H1 (cell line): Measurements from ENCODE around the gene MARK3. TPM values are rescaled to one million over a fixed set of nuclear protein-coding genes. Genes with fewer than 3 reads are reported as not detected.

Source experiments
- CTCF ChIA-PET: fragments of 300-600 bp; sonication (Branson Sonifier 250); formaldehyde crosslinking; loops from one replicate; lab custom pipeline; 2021; ENCODE audit not compliant: partially characterized antibody; lab: Charles Lee
- POLR2A ChIA-PET: fragments of 300-600 bp; sonication (Branson Sonifier 250); formaldehyde crosslinking; loops from one replicate; lab custom pipeline; 2021; ENCODE audit warnings: inconsistent platforms; ENCODE audit not compliant: partially characterized antibody; lab: Charles Lee
- DNase-seq, 2 experiments: peaks; one replicate each; pipeline versions ENCODE4 v3.0.0 to v3.0.0-alpha.2; 2010 to 2022; ENCODE audit warnings: low spot score in 2 of 2, low read depth in 1 of 2, mixed read lengths in 1 of 2
- FAIRE-seq: peaks from 2 replicates; lab custom pipeline; 2011; peaks lifted over from hg19 to GRCh38; lab: Jason Lieb, UNC
- H2AFZ ChIP-seq: 2 replicates; pipeline ENCODE4 v1.8.1; 2012; ENCODE audit warnings: low read length, inconsistent platforms
- H2AK5ac ChIP-seq: 2 replicates; pipeline ENCODE4 v1.6.1; 2013; ENCODE audit warnings: low read depth, low read length
- H2BK120ac ChIP-seq: replicated peaks from 2 replicates; pipeline ENCODE3; 2013; ENCODE audit warnings: low read depth, low read length, inconsistent platforms
- H2BK12ac ChIP-seq: 2 replicates; pipeline ENCODE4 v1.6.1; 2013; ENCODE audit warnings: low read depth, low read length
- H2BK15ac ChIP-seq: 2 replicates; pipeline ENCODE4 v1.6.1; 2013; ENCODE audit warnings: low read length
- H2BK20ac ChIP-seq: 2 replicates; pipeline ENCODE4 v1.6.1; 2013; ENCODE audit warnings: low read length
- H2BK5ac ChIP-seq: 2 replicates; pipeline ENCODE4 v1.6.1; 2013; ENCODE audit warnings: low read depth, low read length
- H3K14ac ChIP-seq: 2 replicates; pipeline ENCODE4 v1.6.1; 2013; ENCODE audit warnings: inconsistent platforms; ENCODE audit not compliant: insufficient read length
- H3K18ac ChIP-seq: 2 replicates; pipeline ENCODE4 v1.6.1; 2013; ENCODE audit warnings: low read length; ENCODE audit errors: extremely low read depth
- H3K23ac ChIP-seq: 2 replicates; pipeline ENCODE4 v1.6.1; 2013; ENCODE audit warnings: inconsistent platforms; ENCODE audit not compliant: insufficient read length
- H3K23me2 ChIP-seq: 2 replicates; pipeline ENCODE4 v1.6.1; 2013; ENCODE audit warnings: low read depth, low read length
- H3K27ac ChIP-seq: 2 replicates; pipeline ENCODE4 v1.6.1; 2011; ENCODE audit warnings: low read depth, low read length, inconsistent platforms
- H3K27me3 ChIP-seq, 4 experiments: replicated peaks in 1 of 4; 1 replicate in 1 of 4; 2 replicates in 3 of 4; pipeline versions ENCODE4 v1.6.1 to v1.8.1; 2011 to 2013; ENCODE audit warnings: low read length in 3 of 4, mild to moderate bottlenecking in 3 of 4, inconsistent platforms in 2 of 4, mixed read lengths in 2 of 4, moderate library complexity in 1 of 4; ENCODE audit not compliant: control insufficient read depth in 3 of 4, insufficient read depth in 3 of 4; ENCODE audit errors: extremely low read depth in 1 of 4
- H3K36me3 ChIP-seq, 4 experiments: 2 replicates each; pipeline versions ENCODE4 v1.6.1 to v1.8.1; 2011 to 2013; ENCODE audit warnings: mild to moderate bottlenecking in 4 of 4, low read length in 3 of 4, moderate library complexity in 2 of 4, control low read depth in 1 of 4, inconsistent platforms in 1 of 4; ENCODE audit not compliant: insufficient read depth in 4 of 4, control insufficient read depth in 2 of 4
- H3K4ac ChIP-seq: replicated peaks from 2 replicates; pipeline ENCODE3; 2013; ENCODE audit warnings: low read length, low read depth, mixed read lengths, inconsistent platforms; ENCODE audit not compliant: insufficient read length
- H3K4me1 ChIP-seq, 4 experiments: replicated peaks in 1 of 4; 1 replicate in 1 of 4; 2 replicates in 3 of 4; pipeline versions ENCODE4 v1.6.1 to v1.8.1; 2011 to 2013; ENCODE audit warnings: low read length in 3 of 4, inconsistent platforms in 2 of 4, mixed read lengths in 1 of 4; ENCODE audit not compliant: insufficient read depth in 4 of 4, control insufficient read depth in 3 of 4
- H3K4me2 ChIP-seq, 2 experiments: 2 replicates each; pipeline versions ENCODE4 v1.6.1 to v1.8.1; 2011 to 2013; ENCODE audit warnings: low read depth in 2 of 2, low read length in 2 of 2, control low read depth in 1 of 2, inconsistent platforms in 1 of 2, mild to moderate bottlenecking in 1 of 2; ENCODE audit not compliant: insufficient read depth in 1 of 2
- H3K4me3 ChIP-seq, 4 experiments: fragments of 200-600, 300-600 bp in 1 of 4; sonication (generic), shearing (Covaris generic), sonication (Bioruptor Twin) in 1 of 4; 2 replicates each; pipeline versions ENCODE4 v1.5.1 to v1.8.1; 2011 to 2016; ENCODE audit warnings: low read length in 4 of 4, low read depth in 3 of 4, control low read depth in 2 of 4, inconsistent platforms in 2 of 4, mild to moderate bottlenecking in 2 of 4, mixed read lengths in 1 of 4, moderate library complexity in 1 of 4; ENCODE audit not compliant: insufficient read depth in 2 of 4; ENCODE audit errors: extremely low read depth in 1 of 4
- H3K56ac ChIP-seq: replicated peaks from 2 replicates; pipeline ENCODE3; 2013; ENCODE audit warnings: low read depth, mild to moderate bottlenecking, mixed read lengths, low read length, inconsistent platforms; ENCODE audit not compliant: insufficient read length
- H3K79me1 ChIP-seq: 2 replicates; pipeline ENCODE4 v1.6.1; 2013; ENCODE audit warnings: low read depth, low read length, control low read depth
- H3K79me2 ChIP-seq, 2 experiments: 2 replicates each; pipeline versions ENCODE4 v1.6.1 to v1.8.1; 2012 to 2013; ENCODE audit warnings: low read length in 2 of 2, mild to moderate bottlenecking in 2 of 2, inconsistent platforms in 1 of 2; ENCODE audit not compliant: insufficient read depth in 2 of 2, control insufficient read depth in 1 of 2
- H3K9ac ChIP-seq, 4 experiments: replicated peaks in 1 of 4; 1 replicate in 1 of 4; 2 replicates in 3 of 4; pipeline versions ENCODE4 v1.6.1 to v1.8.1; 2011 to 2013; ENCODE audit warnings: low read depth in 3 of 4, low read length in 3 of 4, control low read depth in 2 of 4, mild to moderate bottlenecking in 2 of 4, moderate library complexity in 2 of 4, inconsistent platforms in 1 of 4; ENCODE audit errors: extremely low read depth in 1 of 4
- H3K9me3 ChIP-seq, 2 experiments: 2 replicates each; pipeline versions ENCODE4 v1.6.1 to v1.8.1; 2012 to 2013; ENCODE audit warnings: mild to moderate bottlenecking in 2 of 2, moderate library complexity in 2 of 2, control low read depth in 1 of 2, inconsistent platforms in 1 of 2, low read depth in 1 of 2, low read length in 1 of 2, mixed read lengths in 1 of 2; ENCODE audit not compliant: insufficient read depth in 2 of 2
- H4K20me1 ChIP-seq, 2 experiments: replicated peaks in 1 of 2; 2 replicates each; pipeline versions ENCODE3 to v1.8.1; 2011 to 2013; ENCODE audit warnings: inconsistent platforms in 2 of 2, low read length in 2 of 2, mild to moderate bottlenecking in 1 of 2; ENCODE audit not compliant: insufficient read depth in 2 of 2, control insufficient read depth in 1 of 2
- H4K5ac ChIP-seq: 2 replicates; pipeline ENCODE4 v1.6.1; 2013; ENCODE audit warnings: low read length, low read depth, mixed read lengths, inconsistent platforms; ENCODE audit not compliant: insufficient read length
- H4K8ac ChIP-seq: 2 replicates; pipeline ENCODE4 v1.8.0; 2013; ENCODE audit warnings: mild to moderate bottlenecking, moderate library complexity, low read length, inconsistent platforms; ENCODE audit not compliant: insufficient read depth; ENCODE audit errors: extremely low read depth
- H4K91ac ChIP-seq: replicated peaks from 2 replicates; pipeline ENCODE3; 2013; ENCODE audit warnings: low read length, mixed read lengths, inconsistent platforms; ENCODE audit not compliant: insufficient read length
- BRCA1 ChIP-seq: IDR thresholded peaks from 2 replicates; pipeline ENCODE4 v1.6.1; 2012; ENCODE audit warnings: low read depth, low read length, improper control_type of control experiment
- CHD1 ChIP-seq: IDR thresholded peaks from 2 replicates; pipeline ENCODE4 v1.6.1; 2012; ENCODE audit warnings: low read depth, low read length, improper control_type of control experiment
- JUND ChIP-seq: IDR thresholded peaks from 2 replicates; pipeline ENCODE4 v1.6.1; 2011; ENCODE audit warnings: mild to moderate bottlenecking, improper control_type of control experiment, low read length
- POLR2A ChIP-seq, 2 experiments: IDR thresholded peaks; 1 replicate in 1 of 2; 2 replicates in 1 of 2; pipeline ENCODE4 v1.6.1; 2011; ENCODE audit warnings: low read depth in 2 of 2, low read length in 2 of 2, mild to moderate bottlenecking in 2 of 2; ENCODE audit errors: control extremely low read depth in 1 of 2
- RXRA ChIP-seq: IDR thresholded peaks from 2 replicates; pipeline ENCODE4 v1.6.1; 2011; ENCODE audit warnings: low read depth, mild to moderate bottlenecking, low read length, moderate library complexity; ENCODE audit not compliant: insufficient read depth
- SIRT6 ChIP-seq: IDR thresholded peaks from one replicate; pipeline ENCODE4 v1.7.1; 2012; ENCODE audit warnings: low read length, inconsistent platforms
- YY1 ChIP-seq: IDR thresholded peaks from 2 replicates; pipeline ENCODE4 v1.6.1; 2011; ENCODE audit warnings: low read depth, mild to moderate bottlenecking, low read length
- WGBS, 2 experiments: shearing (Covaris generic) in 1 of 2; methylation state at CpG; one replicate each; pipeline versions ENCODE4 v1.1.6 to v1.1.7; 2013 to 2015; ENCODE audit warnings: low lambda C conversion rate in 2 of 2, mixed read lengths in 2 of 2, inconsistent platforms in 1 of 2, low coverage in 1 of 2, missing lambda C conversion rate in 1 of 2; ENCODE audit not compliant: insufficient replicate concordance in 2 of 2, insufficient coverage in 1 of 2, insufficient read length in 1 of 2; ENCODE audit errors: extremely low coverage in 1 of 2, missing lambda C conversion rate in 1 of 2; 5-methylcytosine and 5-hydroxymethylcytosine counted together
- polyA plus RNA-seq, 7 experiments: library from polyadenylated mRNA; depleted of rRNA in 3 of 7; stranded (reverse) in 5 of 7; unstranded in 2 of 7; fragments of >200 nt in 5 of 7; fragments of 200-250 nt in 2 of 7; gene quantifications; 1 replicate in 5 of 7; 2 replicates in 1 of 7; 4 replicates in 1 of 7; pipeline versions ENCODE4 v1.2.1 to v1.2.3, GENCODE V29; 2011 to 2013; ENCODE audit warnings: missing spikeins in 2 of 7, mixed read lengths in 2 of 7
- total RNA-seq: library from RNA; stranded (reverse); fragmentation: NEBNext Ultra II Directional; extraction: Animal tissue kit (Norgen Biotek cat#: 25700); gene quantifications from 2 replicates; pipeline ENCODE4 v1.2.1, GENCODE V29; 2021
- TF ChIP-seq, protein P1 (sequence below): IDR thresholded peaks from 2 replicates; pipeline ENCODE4 v1.6.1; 2012; ENCODE audit warnings: low read length, inconsistent platforms

Gene MARK3
- total and polyA plus RNA-seq, 2 of the 8 experiments (the other 6 are each of a cell fraction or from before 2014, with no cell fraction given): 39.4 to 76.9 TPM

DNA sequence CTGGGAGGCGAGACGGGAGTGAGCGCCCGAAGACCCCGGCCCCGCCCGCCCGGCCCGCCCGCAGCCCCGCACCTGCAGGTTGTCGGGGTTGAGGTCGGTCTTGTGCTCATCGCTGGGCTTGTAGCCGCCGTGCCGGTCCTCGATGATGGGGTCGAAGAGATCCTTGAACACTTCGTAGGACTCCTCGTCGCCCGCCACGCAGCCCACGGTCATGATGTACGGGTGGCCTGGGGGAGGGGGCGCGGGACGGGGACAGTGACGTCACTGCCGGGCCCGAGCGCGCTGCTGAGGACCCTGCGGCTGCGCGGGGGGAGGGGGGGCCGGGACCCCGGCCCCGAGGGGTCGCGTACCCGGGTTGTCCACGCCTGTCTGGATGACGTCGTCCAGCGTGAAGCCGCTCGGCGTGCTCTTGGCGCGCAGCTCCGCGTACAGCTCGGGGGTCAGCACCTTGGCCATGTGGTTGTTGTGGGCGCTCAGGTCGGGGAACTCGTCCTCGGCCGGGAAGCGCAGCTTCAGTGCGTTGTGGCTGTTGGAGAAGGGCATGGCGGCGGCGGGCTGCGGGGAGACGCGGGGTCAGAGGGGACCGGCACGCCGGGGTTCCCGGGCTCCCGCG, 136.8 kb downstream of the MARK3 start:
- ChIA-PET CTCF (interaction anchor here (0.6 to 31.3 kb wide), 4 partner anchors 12 to 392 kb away, joined by 3 to 921 read pairs (median 18); partner anchors contain the start of gene TRMT61A), POLR2A (interaction anchor here (0.5 to 12.6 kb wide), 22 partner anchors 12 to 464 kb away, joined by 3 to 844 read pairs (median 4); partner anchors contain the start of genes BAG5, CDC42BPB, COA8 and EIF5)
- H3K79me1 ChIP-seq: no peaks in the 10 kb centered on the region; the same call in 1 of the 2 replicates
- H3K9ac ChIP-seq: peak overlapping the region; percentile 81 to 92 (median 88); a peak in 6 of 7 replicates
- H2BK120ac ChIP-seq: no peak overlapping the region
- peak overlapping the region; percentile 79 to 96 (median 84) for H3K4me3 ChIP-seq
- 2% methylated on average over 7 of the region's 74 CpGs; no CpG with 5 or more reads in 1 of the 2 experiments for WGBS, 2 experiments
- peaks cover 0 to 2% of the 10 kb centered on the region in 2 experiments; a peak in 1 of 4 replicates for H3K79me2 ChIP-seq
- no peak overlapping the region for H3K23ac ChIP-seq
- peak overlapping the region; percentile 82 for H3K14ac ChIP-seq
- H3K36me3 ChIP-seq: peaks cover 8 to 23% (median 17%) of the 10 kb centered on the region in 4 experiments; a peak in 7 of 8 replicates
- peaks cover 10 to 20% of the 10 kb centered on the region in 2 experiments for H4K20me1 ChIP-seq
- no peaks in the 10 kb centered on the region for H3K9me3 ChIP-seq
- no peak overlapping the region; the same call in 1 of the 2 replicates for H2AK5ac ChIP-seq
- DNase-seq (peak in 1 of 2 experiments; percentile 70), FAIRE-seq (no peak)
- peak overlapping the region; percentile 80 for H3K27ac ChIP-seq
- H4K91ac ChIP-seq: peak overlapping the region; percentile 93
- peak overlapping the region; percentile 73 to 80 for H3K4me2 ChIP-seq
- H4K5ac ChIP-seq: peak overlapping the region; percentile 82
- H3K56ac ChIP-seq: peak overlapping the region; percentile 89
- no peak overlapping the region for H2AFZ ChIP-seq
- H3K4ac ChIP-seq: peak overlapping the region; percentile 84
- no peak overlapping the region for H2BK20ac ChIP-seq
- H4K8ac ChIP-seq: peak overlapping the region; percentile 93
- peak overlapping the region; percentile 60; the same call in 1 of the 2 replicates for H2BK12ac ChIP-seq
- H3K4me1 ChIP-seq: peaks cover 0 to 28% (median 19%) of the 10 kb centered on the region in 4 experiments; a peak in 6 of 7 replicates
- H2BK15ac ChIP-seq: peak overlapping the region; percentile 92; the same call in 1 of the 2 replicates
- peak overlapping the region; percentile 96 for H3K18ac ChIP-seq
- peak overlapping the region; percentile 93 for H2BK5ac ChIP-seq
- H3K23me2 ChIP-seq: peaks cover 14% of the 10 kb centered on the region; the same call in 1 of the 2 replicates
- peaks cover 3 to 23% (median 13%) of the 10 kb centered on the region in 4 experiments for H3K27me3 ChIP-seq
- TF ChIP-seq SIRT6 (no peak), RXRA (no peak), CHD1 (no peak), YY1 (no peak), BRCA1 (no peak), POLR2A (IDR thresholded peaks at IDR 0.05; ENCODE audit: control extremely low read depth in 1 of 2, low read depth in 2 of 2, low read length in 2 of 2) (peak in 1 of 2 experiments; percentile 78; a peak in 2 of 3 replicates), JUND (peak; percentile 60)
- TF ChIP-seq, protein P1, sequence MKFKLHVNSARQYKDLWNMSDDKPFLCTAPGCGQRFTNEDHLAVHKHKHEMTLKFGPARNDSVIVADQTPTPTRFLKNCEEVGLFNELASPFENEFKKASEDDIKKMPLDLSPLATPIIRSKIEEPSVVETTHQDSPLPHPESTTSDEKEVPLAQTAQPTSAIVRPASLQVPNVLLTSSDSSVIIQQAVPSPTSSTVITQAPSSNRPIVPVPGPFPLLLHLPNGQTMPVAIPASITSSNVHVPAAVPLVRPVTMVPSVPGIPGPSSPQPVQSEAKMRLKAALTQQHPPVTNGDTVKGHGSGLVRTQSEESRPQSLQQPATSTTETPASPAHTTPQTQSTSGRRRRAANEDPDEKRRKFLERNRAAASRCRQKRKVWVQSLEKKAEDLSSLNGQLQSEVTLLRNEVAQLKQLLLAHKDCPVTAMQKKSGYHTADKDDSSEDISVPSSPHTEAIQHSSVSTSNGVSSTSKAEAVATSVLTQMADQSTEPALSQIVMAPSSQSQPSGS: peak; percentile 82; the same call in 1 of the 2 replicates
